ENCODE data around the gene RTP5. TPM values are rescaled to one million over a fixed set of nuclear protein-coding genes. Genes with fewer than 3 reads are reported as not detected.
A peak's percentile ranks its signal among the peaks of the same experiment; 100 is the strongest.

The RTP5 gene
- total RNA-seq, 6 donors from 2014 or later, result 0.14 to 2.1 (median 0.69) TPM; not detected in 1

DNA sequence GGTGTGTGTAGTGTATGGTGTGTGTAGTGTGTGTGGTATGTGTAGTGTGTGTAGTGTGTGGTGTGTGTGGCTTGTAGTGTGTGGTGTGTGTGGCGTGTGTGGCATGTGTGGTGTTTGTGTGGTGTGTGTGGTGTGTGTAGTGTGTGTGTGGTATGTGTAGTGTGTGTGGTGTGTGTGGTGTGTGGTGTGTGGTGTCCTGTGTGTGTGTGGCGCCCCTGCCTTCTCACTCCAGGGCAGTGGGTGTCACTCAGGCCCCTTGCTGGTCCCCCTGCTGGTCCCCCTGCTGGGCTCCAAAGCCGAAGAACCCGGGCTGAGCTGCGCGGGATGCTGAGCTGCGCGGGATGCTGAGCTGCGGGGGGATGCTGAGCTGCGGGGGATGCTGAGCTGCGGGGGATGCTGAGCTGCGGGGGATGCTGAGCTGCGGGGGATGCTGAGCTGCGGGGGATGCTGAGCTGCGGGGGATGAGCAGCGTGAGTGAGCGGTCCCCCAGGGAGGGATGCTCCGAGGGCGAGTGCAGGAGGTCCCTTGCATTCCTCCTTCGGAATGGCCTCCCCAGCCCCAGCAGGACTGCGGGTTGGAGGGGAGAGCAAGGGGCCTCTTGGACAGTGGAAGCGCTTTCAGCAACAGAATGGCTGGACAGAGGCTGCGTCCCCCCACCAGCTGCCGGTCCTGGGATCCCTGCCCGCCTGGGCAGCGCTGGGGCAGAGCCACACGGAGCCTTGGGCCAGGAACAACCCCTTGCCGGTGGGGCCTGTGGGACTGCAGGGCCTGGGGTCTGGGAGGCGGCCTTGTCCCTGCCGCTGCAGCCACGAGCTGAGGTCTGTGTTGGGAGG, 3.4 kb upstream of the RTP5 start:
- ATAC-seq (ENCODE audit: low FRiP score in 2 of 2) (no peak), DNase-seq (peak in 1 of 2 donors; percentile 71)
- TF ChIP-seq POLR2A (IDR thresholded peaks at IDR 0.05) (no peak), POLR2AphosphoS5 (IDR thresholded peaks at IDR 0.05) (no peak), EP300 (IDR thresholded peaks at IDR 0.05) (no peak)
- TF ChIP-seq, protein P1, sequence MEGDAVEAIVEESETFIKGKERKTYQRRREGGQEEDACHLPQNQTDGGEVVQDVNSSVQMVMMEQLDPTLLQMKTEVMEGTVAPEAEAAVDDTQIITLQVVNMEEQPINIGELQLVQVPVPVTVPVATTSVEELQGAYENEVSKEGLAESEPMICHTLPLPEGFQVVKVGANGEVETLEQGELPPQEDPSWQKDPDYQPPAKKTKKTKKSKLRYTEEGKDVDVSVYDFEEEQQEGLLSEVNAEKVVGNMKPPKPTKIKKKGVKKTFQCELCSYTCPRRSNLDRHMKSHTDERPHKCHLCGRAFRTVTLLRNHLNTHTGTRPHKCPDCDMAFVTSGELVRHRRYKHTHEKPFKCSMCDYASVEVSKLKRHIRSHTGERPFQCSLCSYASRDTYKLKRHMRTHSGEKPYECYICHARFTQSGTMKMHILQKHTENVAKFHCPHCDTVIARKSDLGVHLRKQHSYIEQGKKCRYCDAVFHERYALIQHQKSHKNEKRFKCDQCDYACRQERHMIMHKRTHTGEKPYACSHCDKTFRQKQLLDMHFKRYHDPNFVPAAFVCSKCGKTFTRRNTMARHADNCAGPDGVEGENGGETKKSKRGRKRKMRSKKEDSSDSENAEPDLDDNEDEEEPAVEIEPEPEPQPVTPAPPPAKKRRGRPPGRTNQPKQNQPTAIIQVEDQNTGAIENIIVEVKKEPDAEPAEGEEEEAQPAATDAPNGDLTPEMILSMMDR (IDR thresholded peaks at IDR 0.05), result no peak
- Histone ChIP-seq H3K27me3 (peaks cover 0 to 15% (median 4%) of the 10 kb centered on the region in 4 donors), H3K27ac (peak overlapping the region in 1 of 4 donors; percentile 36), H3K4me1 (peaks cover 0 to 12% (median 8%) of the 10 kb centered on the region in 4 donors), H3K9me3 (no peaks in the 10 kb centered on the region), H3K36me3 (no peaks in the 10 kb centered on the region), H3K4me3 (no peak overlapping the region)
- 18 to 20% methylated on average over 10 to 31 of the region's 31 CpGs for WGBS, 2 donors

DNA sequence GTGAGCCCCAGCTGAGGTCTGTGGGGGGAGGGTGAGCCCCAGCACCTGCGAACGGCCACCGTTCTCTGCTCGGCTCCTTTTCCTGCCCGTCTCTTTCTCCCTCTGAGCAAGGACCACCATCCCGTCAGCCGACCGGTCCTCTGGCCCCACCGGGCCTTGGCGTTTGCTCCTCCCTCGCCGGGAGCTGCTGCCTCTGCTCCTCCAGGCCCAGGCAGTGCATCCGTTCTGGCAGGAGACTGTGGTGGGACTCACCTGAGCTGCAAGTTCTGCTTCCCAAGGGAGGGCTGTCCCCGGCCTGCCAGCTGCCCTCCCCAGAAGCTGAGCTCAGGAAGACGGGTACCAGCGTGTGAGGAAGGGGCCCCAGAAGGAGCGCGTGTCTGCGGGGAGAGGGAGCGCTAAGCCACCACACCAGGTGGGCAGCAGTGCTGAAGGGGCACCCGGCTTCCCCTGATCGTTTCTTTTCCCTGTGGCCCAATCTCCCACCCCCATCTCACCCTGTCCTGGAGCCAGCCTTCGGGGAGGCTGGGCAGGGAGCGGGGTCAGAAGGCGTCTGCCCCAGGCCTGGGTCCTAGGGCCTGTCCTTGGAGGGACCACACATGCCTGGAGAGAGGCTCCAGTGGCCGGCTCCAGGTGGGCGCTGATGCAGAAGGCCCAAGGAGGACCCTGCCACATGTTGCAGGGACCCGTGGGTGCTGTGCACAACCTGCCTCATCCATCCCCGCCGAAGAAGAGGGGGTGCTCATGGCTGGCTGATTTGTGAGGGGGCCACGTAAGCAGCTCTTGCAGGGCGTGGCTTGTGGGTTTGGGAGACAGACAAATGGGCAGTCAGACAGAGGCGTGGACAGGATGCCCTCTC, 2.5 kb upstream of the RTP5 start:
- whole genome bisulfite sequencing, 2 donors, result 53 to 56% methylated on average over 20 to 27 of the region's 33 CpGs
- TF ChIP-seq EP300 (IDR thresholded peaks at IDR 0.05) (no peak), POLR2A (IDR thresholded peaks at IDR 0.05) (no peak), POLR2AphosphoS5 (IDR thresholded peaks at IDR 0.05) (no peak)
- TF ChIP-seq, protein P1 (IDR thresholded peaks at IDR 0.05), result no peak
- H3K27me3 ChIP-seq, result peaks cover 0 to 15% (median 4%) of the 10 kb centered on the region in 4 donors
- DNase-seq (peak in 1 of 2 donors; percentile 76), ATAC-seq (ENCODE audit: low FRiP score in 2 of 2) (no peak)
- peak overlapping the region in 1 of 4 donors; percentile 30 for H3K27ac ChIP-seq
- H3K4me1 ChIP-seq, result peaks cover 0 to 12% (median 8%) of the 10 kb centered on the region in 4 donors
- H3K4me3 ChIP-seq, result no peak overlapping the region
- no peaks in the 10 kb centered on the region for H3K9me3 ChIP-seq
- no peaks in the 10 kb centered on the region for H3K36me3 ChIP-seq

DNA sequence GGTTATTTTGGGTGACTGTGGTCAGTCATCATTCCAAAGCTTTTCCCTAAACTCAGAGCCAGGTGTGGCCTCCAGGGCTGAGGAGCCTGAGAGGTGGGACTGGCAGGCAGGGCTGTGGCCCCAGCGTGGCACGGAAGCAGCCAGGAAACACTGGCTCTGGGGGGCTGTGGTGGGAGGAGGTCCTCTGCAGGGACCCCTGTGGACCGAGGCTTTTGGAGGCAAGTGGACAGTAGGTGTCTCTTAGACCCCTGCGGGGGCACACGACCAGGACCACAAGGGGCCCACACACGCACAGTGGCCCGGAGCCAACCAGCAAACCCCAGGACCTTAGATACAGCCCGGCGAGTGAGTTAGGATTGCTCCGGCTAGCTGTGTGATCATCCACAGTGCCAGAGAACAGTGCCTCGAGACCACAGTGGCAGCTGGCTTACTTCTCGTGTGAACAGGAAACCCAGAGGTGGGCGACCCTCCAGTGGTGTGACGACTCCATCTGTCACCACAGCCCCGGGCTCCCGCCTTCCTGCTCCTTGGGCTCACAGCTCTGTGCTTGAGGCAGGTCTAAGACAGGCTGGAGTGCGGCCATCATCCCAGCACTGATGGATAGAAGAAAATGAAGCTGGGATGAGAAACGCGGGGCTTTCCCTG, 1.6 kb upstream of the RTP5 start:
- TF ChIP-seq POLR2AphosphoS5 (IDR thresholded peaks at IDR 0.05) (peak in 1 of 2 donors; percentile 47), EP300 (IDR thresholded peaks at IDR 0.05) (no peak), POLR2A (IDR thresholded peaks at IDR 0.05) (peak in 1 of 4 donors; percentile 30)
- TF ChIP-seq, protein P1 (IDR thresholded peaks at IDR 0.05), result no peak
- H3K9me3 ChIP-seq, result no peaks in the 10 kb centered on the region
- H3K4me1 ChIP-seq, result peaks cover 0 to 12% (median 8%) of the 10 kb centered on the region in 4 donors
- no peak for ATAC-seq (ENCODE audit: low FRiP score in 2 of 2)
- WGBS, 2 donors, result 41 to 64% methylated on average over 7 to 19 of the region's 19 CpGs
- no peak overlapping the region for H3K4me3 ChIP-seq
- H3K27ac ChIP-seq, result peak overlapping the region in 2 of 4 donors; percentile 7 to 30
- H3K36me3 ChIP-seq, result no peaks in the 10 kb centered on the region
- H3K27me3 ChIP-seq, result peaks cover 0 to 15% (median 4%) of the 10 kb centered on the region in 4 donors
- peak; percentile 49 to 56 for DNase-seq

DNA sequence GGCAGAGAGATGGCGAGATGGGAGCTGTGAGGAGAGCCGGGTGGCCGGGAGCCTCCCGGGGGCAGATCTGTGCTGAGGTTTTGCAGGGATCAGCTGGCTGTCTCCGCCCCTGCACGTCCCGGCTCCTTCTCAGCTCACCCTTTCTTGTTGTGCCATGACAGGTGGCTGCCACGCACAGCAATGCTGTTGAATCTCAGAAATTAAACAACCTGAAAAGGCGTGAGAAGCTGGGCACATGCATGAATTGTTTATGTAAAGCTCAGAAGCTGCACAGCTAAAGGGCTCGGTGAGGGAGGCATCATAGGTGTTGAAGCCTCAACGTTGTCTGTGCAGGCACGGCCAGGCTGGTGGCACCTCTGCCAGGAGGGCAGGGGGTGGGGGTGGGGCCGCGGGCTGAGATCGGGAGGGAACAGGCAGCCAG, 858 bp upstream of the RTP5 start:
- Histone ChIP-seq H3K36me3 (no peaks in the 10 kb centered on the region), H3K27ac (peak overlapping the region in 1 of 4 donors; percentile 30), H3K4me3 (no peak overlapping the region), H3K9me3 (no peaks in the 10 kb centered on the region), H3K4me1 (peaks cover 0 to 4% (median under 1%) of the 10 kb centered on the region in 4 donors), H3K27me3 (peaks cover 0 to 8% (median under 1%) of the 10 kb centered on the region in 4 donors)
- WGBS, 2 donors, result 36 to 40% methylated on average over 12 to 15 of the region's 15 CpGs
- peak in 1 of 2 donors; percentile 63 for DNase-seq
- no peak for TF ChIP-seq POLR2AphosphoS5 (IDR thresholded peaks at IDR 0.05)
- TF ChIP-seq, protein P1 (IDR thresholded peaks at IDR 0.05), result no peak
- TF ChIP-seq POLR2A (IDR thresholded peaks at IDR 0.05), result no peak
- TF ChIP-seq EP300 (IDR thresholded peaks at IDR 0.05), result no peak
- no peak for ATAC-seq (ENCODE audit: low FRiP score in 2 of 2)

Measured in upper lobe of left lung (tissue), 6 donors.